Measurements from ENCODE around the gene ORMDL3. TPM values are rescaled to one million over a fixed set of nuclear protein-coding genes. Genes with fewer than 3 reads are reported as not detected.
A peak's percentile ranks its signal among the peaks of the same experiment; 100 is the strongest.

The ORMDL3 gene
- polyA plus RNA-seq, 2 of the 4 experiments (the other 2 are of a cell fraction) = 26.9 to 52.1 TPM

DNA sequence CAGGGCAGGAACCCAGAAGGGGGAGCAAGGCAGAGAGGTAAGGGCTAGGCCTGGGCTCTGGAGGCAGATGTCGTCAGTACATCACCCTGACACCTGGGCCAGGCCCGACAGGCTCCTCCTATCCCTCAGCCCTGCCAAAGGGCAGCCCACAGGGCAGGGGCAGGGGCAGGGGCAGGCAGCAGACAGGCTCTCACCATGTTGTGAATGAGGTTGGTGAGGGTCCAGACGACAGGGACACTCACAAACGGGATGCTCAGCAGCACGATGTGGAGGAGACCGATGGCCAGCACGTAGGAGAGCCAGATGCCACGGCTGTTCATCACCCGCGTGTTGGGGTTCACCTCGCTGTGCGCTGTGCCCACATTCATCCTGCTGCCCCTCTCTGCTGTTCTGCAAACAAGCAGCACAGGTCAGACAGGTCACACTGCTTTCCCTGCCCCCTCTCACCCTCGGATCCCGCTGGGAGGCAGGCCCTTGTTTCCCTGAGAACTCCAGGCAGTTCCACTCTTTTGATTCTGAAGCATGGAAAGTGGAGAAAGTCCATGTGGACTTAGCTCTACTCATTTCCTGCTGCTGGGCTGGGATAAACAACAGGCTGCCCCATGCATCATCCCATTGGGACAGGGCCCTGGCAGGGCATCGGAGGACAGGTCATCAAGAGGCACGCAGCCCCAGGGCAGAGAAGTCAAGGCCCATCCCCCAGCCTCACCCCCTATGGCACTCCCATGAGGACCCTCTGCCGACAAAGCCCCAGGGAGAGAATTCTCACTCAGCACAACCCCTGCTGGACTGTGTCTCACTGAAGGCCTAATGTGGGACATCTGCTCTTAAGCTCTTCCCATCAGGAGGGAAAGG is 3.3 kb downstream of the ORMDL3 start:
- no peak for FAIRE-seq
- Histone ChIP-seq H3K9me3 (no peaks in the 10 kb centered on the region), H3K4me2 (no peak overlapping the region), H3K4me3 (no peak overlapping the region), H3K27ac (no peak overlapping the region), H3K4me1 (peaks cover 27% of the 10 kb centered on the region)
- ChIA-PET POLR2A (no interaction called here), CTCF (interaction anchor here (1.4 to 4.0 kb wide), 3 partner anchors 16 to 56 kb away, joined by 4 to 18 read pairs (median 11); partner anchors contain the start of gene PSMD3)
- no peak for ATAC-seq
- TF ChIP-seq, protein P1, sequence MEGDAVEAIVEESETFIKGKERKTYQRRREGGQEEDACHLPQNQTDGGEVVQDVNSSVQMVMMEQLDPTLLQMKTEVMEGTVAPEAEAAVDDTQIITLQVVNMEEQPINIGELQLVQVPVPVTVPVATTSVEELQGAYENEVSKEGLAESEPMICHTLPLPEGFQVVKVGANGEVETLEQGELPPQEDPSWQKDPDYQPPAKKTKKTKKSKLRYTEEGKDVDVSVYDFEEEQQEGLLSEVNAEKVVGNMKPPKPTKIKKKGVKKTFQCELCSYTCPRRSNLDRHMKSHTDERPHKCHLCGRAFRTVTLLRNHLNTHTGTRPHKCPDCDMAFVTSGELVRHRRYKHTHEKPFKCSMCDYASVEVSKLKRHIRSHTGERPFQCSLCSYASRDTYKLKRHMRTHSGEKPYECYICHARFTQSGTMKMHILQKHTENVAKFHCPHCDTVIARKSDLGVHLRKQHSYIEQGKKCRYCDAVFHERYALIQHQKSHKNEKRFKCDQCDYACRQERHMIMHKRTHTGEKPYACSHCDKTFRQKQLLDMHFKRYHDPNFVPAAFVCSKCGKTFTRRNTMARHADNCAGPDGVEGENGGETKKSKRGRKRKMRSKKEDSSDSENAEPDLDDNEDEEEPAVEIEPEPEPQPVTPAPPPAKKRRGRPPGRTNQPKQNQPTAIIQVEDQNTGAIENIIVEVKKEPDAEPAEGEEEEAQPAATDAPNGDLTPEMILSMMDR (IDR thresholded peaks at IDR 0.05) = 0 out of 3 replicates have a peak, but pooled peaks have one; percentile 10
- TF ChIP-seq, protein P2, sequence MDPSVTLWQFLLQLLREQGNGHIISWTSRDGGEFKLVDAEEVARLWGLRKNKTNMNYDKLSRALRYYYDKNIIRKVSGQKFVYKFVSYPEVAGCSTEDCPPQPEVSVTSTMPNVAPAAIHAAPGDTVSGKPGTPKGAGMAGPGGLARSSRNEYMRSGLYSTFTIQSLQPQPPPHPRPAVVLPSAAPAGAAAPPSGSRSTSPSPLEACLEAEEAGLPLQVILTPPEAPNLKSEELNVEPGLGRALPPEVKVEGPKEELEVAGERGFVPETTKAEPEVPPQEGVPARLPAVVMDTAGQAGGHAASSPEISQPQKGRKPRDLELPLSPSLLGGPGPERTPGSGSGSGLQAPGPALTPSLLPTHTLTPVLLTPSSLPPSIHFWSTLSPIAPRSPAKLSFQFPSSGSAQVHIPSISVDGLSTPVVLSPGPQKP (IDR thresholded peaks at IDR 0.05; ENCODE audit: low read depth, low read length) = no peak
- TF ChIP-seq NPAS2 (CRISPR knock-in tag; IDR thresholded peaks at IDR 0.05; ENCODE audit: borderline replicate concordance) = no peak
- WGBS (ENCODE audit: missing lambda C conversion rate) = 77% methylated on average over 17 of the region's 17 CpGs
- no peak for DNase-seq (ENCODE audit: low read depth in 1 of 2, low spot score in 1 of 2)

DNA sequence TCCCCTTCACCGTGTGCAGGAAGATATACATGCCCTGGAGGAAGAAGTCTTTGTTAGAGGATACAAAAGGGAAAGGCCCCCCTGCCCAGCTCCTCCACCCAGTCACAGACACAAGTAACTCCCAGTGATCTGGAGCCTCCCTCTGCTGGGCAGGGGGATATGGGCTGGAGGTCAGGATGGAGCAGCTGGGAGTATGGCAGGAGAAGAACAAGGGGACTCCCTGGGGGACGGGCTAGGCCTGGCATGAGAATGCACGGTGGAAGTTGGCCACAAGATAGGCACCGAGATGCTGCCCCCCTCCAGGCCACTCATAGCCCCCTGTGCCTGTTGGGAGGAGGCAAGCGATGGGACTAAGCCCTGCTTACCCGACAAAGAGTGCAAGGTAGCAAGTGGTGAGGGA is 4.2 kb downstream of the ORMDL3 start:
- ChIA-PET CTCF (interaction anchor here (1.3 to 2.9 kb wide), 5 partner anchors 10 to 193 kb away, joined by 3 to 11 read pairs (median 4); partner anchors contain the start of gene PSMD3), POLR2A (no interaction called here)
- Histone ChIP-seq H3K9me3 (no peaks in the 10 kb centered on the region), H3K4me1 (peaks cover 19% of the 10 kb centered on the region), H3K4me2 (no peak overlapping the region), H3K4me3 (no peak overlapping the region), H3K27ac (no peak overlapping the region)
- no peak for FAIRE-seq
- TF ChIP-seq MAZ (IDR thresholded peaks at IDR 0.05; ENCODE audit: borderline replicate concordance, low read depth, low read length) = no peak
- TF ChIP-seq CEBPB (IDR thresholded peaks at IDR 0.05) = no peak
- TF ChIP-seq, protein P3, sequence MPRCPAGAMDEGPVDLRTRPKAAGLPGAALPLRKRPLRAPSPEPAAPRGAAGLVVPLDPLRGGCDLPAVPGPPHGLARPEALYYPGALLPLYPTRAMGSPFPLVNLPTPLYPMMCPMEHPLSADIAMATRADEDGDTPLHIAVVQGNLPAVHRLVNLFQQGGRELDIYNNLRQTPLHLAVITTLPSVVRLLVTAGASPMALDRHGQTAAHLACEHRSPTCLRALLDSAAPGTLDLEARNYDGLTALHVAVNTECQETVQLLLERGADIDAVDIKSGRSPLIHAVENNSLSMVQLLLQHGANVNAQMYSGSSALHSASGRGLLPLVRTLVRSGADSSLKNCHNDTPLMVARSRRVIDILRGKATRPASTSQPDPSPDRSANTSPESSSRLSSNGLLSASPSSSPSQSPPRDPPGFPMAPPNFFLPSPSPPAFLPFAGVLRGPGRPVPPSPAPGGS (IDR thresholded peaks at IDR 0.05) = no peak
- no peak for TF ChIP-seq KDM5A (IDR thresholded peaks at IDR 0.05)
- no peak for TF ChIP-seq HOXB13 (CRISPR knock-in tag; IDR thresholded peaks at IDR 0.05; ENCODE audit: low read depth)
- DNase-seq (ENCODE audit: low read depth in 1 of 2, low spot score in 1 of 2) = no peak
- 88% methylated on average over 6 of the region's 6 CpGs for WGBS (ENCODE audit: missing lambda C conversion rate)
- ATAC-seq = no peak

GRCh38 chr17:39922006-39922405 is 5.4 kb downstream of the ORMDL3 start:
- no peak for ATAC-seq
- ChIA-PET CTCF (interaction anchor here (0.6 to 2.9 kb wide), 7 partner anchors 9 to 300 kb away, joined by 3 to 11 read pairs (median 3); no protein-coding TSS in a partner anchor), POLR2A (no interaction called here)
- Histone ChIP-seq H3K9me3 (no peaks in the 10 kb centered on the region), H3K4me3 (no peak overlapping the region), H3K4me1 (peaks cover 15% of the 10 kb centered on the region), H3K27ac (no peak overlapping the region), H3K4me2 (no peak overlapping the region)
- WGBS (ENCODE audit: missing lambda C conversion rate) = 92% methylated on average over 6 of the region's 6 CpGs
- no peak for FAIRE-seq
- no peak for TF ChIP-seq JUN (IDR thresholded peaks at IDR 0.05)
- no peak for TF ChIP-seq ZSCAN20 (CRISPR knock-in tag; IDR thresholded peaks at IDR 0.05)
- no peak for TF ChIP-seq CEBPB (IDR thresholded peaks at IDR 0.05)
- TF ChIP-seq RFX5 (IDR thresholded peaks at IDR 0.05) = no peak
- TF ChIP-seq NPAS2 (CRISPR knock-in tag; IDR thresholded peaks at IDR 0.05; ENCODE audit: borderline replicate concordance) = no peak
- TF ChIP-seq KDM5A (IDR thresholded peaks at IDR 0.05) = no peak
- no peak for TF ChIP-seq GATA3 (IDR thresholded peaks at IDR 0.05; ENCODE audit: borderline replicate concordance)
- no peak for TF ChIP-seq ZNF302 (CRISPR knock-in tag; IDR thresholded peaks at IDR 0.05)
- no peak for TF ChIP-seq NFE2L2 (conservative IDR thresholded peaks at IDR 0.05; ENCODE audit: low read length)
- no peak for TF ChIP-seq HOXB13 (CRISPR knock-in tag; IDR thresholded peaks at IDR 0.05; ENCODE audit: low read depth)
- no peak for DNase-seq (ENCODE audit: low read depth in 1 of 2, low spot score in 1 of 2)

Measured in A549 (cell line).